ENCODE results near the gene TTC7B.

Gene TTC7B

GRCh38 chr14:90554341-90554740, 261.9 kb downstream of the TTC7B start:
- no peak for FAIRE-seq

GRCh38 chr14:90553921-90554336, 262.3 kb downstream of the TTC7B start:
- no peak for FAIRE-seq

- FAIRE-seq = no peak
Observed at GRCh38 chr14:90553298-90553920, 262.8 kb downstream of the TTC7B start.

GRCh38 chr14:90552465-90553297, 263.5 kb downstream of the TTC7B start:
- no peak for FAIRE-seq

GRCh38 chr14:90551733-90552464, 264.3 kb downstream of the TTC7B start:
- no peak for FAIRE-seq

GRCh38 chr14:90551070-90551704, 265.0 kb downstream of the TTC7B start:
- FAIRE-seq = no peak

GRCh38 chr14:90549794-90550641, 266.2 kb downstream of the TTC7B start:
- no peak for FAIRE-seq

- FAIRE-seq = no peak
Observed at GRCh38 chr14:90548455-90548854, 267.8 kb downstream of the TTC7B start.

- no peak for FAIRE-seq
Observed at GRCh38 chr14:90547968-90548367, 268.3 kb downstream of the TTC7B start.

- no peak for FAIRE-seq
Observed at GRCh38 chr14:90547250-90547649, 269.0 kb downstream of the TTC7B start.

- no peak for FAIRE-seq
Observed at GRCh38 chr14:90546767-90547166, 269.5 kb downstream of the TTC7B start.

- no peak for FAIRE-seq
Observed at GRCh38 chr14:90545966-90546751, 270.1 kb downstream of the TTC7B start.

GRCh38 chr14:90545382-90545781, 270.8 kb downstream of the TTC7B start:
- no peak for FAIRE-seq

- no peak for FAIRE-seq
Observed at GRCh38 chr14:90544971-90545370, 271.3 kb downstream of the TTC7B start.

- FAIRE-seq = no peak
Observed at GRCh38 chr14:90544566-90544965, 271.7 kb downstream of the TTC7B start.

GRCh38 chr14:90543876-90544275, 272.4 kb downstream of the TTC7B start:
- FAIRE-seq = no peak

- no peak for FAIRE-seq
Observed at GRCh38 chr14:90541076-90541634, 275.1 kb downstream of the TTC7B start.

- no peak for FAIRE-seq
Observed at GRCh38 chr14:90540437-90540836, 275.8 kb downstream of the TTC7B start.

- no peak for FAIRE-seq
Observed at GRCh38 chr14:90539996-90540395, 276.2 kb downstream of the TTC7B start.

GRCh38 chr14:90539496-90539775, 276.8 kb downstream of the TTC7B start:
- FAIRE-seq = no peak

Data from colon (tissue), 2 donors.